Measurements from ENCODE around the gene HYAL2.
"Not testable (repeated sequence)": the region's sequence is repeated elsewhere in the genome, so short reads cannot be mapped to it uniquely, and the experiment has no call there.

Gene HYAL2

DNA sequence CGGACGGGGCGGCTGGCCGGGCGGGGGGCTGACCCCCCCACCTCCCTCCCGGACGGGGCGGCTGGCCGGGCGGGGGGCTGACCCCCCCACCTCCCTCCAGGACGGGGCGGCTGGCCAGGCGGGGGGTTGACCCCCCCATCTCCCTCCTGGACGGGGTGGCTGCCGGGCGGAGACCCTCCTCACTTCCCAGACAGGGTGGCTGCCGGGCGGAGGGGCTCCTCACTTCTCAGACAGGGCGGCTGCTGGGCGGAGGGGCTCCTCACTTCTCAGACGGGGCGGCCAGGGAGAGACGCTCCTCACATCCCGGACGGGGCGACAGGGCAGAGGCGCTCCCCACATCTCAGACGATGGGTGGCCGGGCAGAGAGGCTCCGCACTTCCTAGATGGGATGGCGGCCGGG, 10.5 kb downstream of the HYAL2 start:
- DNase-seq (ENCODE audit: low spot score): not testable (repeated sequence)

DNA sequence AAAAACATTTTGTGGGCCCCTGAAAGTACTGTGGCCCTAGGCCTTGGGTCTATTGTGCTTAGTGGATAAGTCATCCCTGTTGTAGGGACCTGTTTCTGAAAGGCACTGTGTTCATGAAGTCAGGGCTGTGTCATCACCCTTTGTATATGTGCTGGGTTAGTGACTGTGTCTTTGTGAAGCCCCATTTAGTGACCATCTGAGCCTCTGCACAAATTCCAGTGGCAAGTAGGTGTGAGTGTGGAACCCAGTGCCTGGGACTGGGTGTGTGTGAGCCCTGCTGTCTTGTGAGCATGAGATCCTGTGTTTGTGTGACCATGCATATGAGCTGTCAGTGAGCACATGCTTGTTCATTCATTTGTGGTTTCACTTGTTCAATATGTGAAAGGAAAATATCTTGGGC, 17.9 kb downstream of the HYAL2 start:
- DNase-seq (ENCODE audit: low spot score): no peak

GRCh38 chr3:50303013-50303815, 19.3 kb downstream of the HYAL2 start, which contains the start of gene HYAL1:
TSS of gene HYAL1 (minus strand) at chr3:50303574. CDS start at chr3:50302956, 618 bp downstream.
- no peak for DNase-seq (ENCODE audit: low spot score)

DNA sequence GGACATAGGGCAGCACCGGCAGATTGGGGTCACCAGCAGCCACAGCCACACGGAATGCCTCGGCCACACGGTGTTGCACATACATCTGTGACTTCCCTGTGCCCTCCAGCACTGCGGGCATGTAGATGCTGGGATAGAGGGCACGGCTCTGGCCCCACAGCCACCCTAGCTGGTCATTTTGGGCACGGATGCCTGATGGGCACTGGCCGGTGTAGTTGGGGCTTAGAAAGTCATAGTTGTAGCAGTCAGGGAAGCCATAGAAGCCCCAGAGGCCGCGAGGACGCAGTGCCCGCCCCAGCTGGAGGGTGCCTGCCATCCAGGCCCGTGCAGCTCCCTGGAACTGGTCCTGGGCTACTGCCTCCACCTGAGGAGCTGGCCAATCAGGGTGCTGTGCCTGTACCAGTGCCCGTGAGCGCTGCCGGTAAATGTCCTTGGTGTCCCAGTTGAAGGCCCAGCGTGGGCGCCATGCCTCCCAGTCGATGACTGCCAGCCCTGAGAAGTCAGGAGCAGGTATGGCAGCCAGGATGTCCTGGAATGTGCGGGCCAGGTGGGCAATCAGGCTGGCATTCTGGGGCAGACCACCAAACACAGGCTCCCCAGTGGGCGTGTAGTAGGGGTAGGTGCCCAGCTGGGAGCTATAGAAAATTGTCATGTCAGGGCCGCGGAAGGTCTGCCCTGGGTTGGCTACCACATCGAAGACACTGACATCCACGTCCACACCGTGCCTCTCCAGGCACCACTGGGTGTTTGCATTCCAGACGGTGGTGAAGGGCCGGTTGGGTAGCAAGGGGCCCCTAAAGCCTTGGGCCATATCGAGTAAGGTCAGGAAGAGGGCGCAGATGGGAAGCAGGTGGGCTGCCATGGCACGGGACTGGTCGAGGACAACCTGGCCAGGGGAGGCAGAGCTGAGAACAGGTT, 20.2 kb downstream of the HYAL2 start:
- no peak for DNase-seq (ENCODE audit: low spot score)

DNA sequence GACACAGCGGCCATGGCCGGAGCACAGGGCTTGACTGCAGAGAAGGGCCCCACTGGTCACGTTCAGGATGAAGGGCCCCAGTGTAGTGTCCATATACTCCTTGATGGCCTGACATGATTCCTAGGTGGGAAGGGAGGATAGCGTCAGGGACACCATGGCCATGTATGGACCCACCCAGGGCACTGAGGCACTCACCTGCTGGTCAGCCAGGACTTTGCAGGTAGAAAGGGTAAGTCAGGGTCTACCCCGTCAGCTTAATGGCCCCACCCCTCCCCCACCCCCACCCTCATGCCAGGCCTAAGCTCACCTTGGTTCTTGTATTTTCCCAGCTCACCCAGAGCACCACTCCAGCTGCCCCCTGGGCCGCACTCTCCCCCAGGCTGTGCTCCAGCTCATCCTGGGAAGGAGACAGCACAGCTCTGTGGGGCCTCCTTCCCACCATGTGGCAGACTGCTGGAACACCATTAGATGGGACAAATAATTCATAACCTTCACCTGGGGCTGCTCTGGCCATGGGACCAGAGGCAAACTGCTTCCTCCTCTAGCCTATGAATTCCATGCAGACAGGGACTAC, 21.8 kb downstream of the HYAL2 start:
- DNase-seq (ENCODE audit: low spot score): no peak

GRCh38 chr3:50299929-50300680, 22.4 kb downstream of the HYAL2 start:
- no peak for DNase-seq (ENCODE audit: low spot score)

DNA sequence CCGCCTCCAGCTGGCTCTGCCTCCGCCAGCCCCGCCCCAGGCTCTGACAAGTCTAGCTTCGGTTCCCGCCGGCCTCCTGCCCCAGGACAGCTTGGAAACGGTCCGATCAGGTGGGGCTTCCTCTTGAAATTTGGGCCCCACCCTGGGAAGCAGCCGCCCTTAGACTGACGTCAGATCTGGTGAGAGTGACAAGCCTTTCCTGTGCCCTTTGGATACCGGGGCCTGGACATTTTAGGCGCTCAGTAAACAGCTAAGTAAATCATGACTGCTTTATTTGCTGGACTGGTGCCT, 23.0 kb downstream of the HYAL2 start:
- DNase-seq (ENCODE audit: low spot score): no peak

GRCh38 chr3:50298836-50299637, 23.5 kb downstream of the HYAL2 start, which contains the start of the genes HYAL3 and NAA80:
TSS of gene HYAL3 (minus strand) at chr3:50299405. CDS start at chr3:50295602, 3,803 bp downstream.
TSS of gene NAA80 (minus strand) at chr3:50299405. CDS start at chr3:50297463, 1,942 bp downstream.
- DNase-seq (ENCODE audit: low spot score): peak; percentile 98

GRCh38 chr3:50297896-50298725, 24.4 kb downstream of the HYAL2 start:
- DNase-seq (ENCODE audit: low spot score): no peak

DNA sequence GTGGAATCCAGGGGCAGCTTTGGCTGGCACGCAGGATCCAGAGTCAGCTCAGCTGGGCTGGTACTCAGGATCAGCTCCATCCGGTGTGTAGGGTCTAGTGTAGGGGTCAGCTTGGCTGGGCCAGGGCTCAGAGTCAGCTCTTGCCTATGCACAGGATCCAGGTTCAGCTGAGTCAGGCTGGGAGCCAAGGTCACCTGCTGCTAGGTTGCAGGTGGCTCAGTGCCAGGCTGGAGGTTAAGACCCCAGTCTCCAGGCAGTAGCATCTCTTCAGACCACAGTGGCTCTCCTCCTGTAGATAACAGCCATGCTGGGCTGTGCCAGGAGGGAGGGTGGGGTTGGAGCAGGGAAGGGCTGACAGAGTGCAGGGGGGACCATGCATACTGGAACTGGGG, 25.2 kb downstream of the HYAL2 start:
- DNase-seq (ENCODE audit: low spot score): no peak

DNA sequence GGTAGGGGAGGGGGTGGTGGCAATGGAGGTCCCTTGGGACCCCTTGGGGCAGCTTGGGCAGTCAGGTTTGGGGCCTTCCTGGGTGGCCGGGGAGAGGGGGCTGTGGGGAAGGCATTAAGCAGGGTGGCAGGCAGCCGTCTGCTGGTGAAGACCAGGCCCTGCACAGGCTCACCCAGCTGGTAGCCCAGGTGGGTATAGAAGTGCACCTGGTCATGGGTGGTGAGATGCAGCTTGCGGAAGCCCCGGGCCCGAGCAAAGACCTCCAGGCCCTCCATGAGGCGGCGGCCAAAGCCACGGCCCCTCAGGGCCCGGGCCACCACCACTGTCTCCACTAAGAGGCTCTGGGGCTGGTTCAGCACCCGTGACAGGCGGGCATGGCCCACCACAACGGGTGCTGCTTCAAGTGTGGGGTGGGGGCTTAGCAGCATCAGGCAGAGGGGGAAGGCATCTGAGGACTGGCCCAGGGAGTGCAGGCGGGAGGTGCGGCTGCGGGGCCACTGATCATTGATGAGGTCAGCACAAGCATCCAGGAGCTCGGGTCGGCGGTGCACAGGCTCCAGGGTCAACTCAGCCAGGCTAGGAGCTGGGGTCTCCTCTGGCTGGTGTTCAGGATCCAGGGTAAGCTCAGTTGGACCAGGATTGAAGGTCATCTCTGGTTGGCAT, 25.7 kb downstream of the HYAL2 start:
- DNase-seq (ENCODE audit: low spot score): no peak

DNA sequence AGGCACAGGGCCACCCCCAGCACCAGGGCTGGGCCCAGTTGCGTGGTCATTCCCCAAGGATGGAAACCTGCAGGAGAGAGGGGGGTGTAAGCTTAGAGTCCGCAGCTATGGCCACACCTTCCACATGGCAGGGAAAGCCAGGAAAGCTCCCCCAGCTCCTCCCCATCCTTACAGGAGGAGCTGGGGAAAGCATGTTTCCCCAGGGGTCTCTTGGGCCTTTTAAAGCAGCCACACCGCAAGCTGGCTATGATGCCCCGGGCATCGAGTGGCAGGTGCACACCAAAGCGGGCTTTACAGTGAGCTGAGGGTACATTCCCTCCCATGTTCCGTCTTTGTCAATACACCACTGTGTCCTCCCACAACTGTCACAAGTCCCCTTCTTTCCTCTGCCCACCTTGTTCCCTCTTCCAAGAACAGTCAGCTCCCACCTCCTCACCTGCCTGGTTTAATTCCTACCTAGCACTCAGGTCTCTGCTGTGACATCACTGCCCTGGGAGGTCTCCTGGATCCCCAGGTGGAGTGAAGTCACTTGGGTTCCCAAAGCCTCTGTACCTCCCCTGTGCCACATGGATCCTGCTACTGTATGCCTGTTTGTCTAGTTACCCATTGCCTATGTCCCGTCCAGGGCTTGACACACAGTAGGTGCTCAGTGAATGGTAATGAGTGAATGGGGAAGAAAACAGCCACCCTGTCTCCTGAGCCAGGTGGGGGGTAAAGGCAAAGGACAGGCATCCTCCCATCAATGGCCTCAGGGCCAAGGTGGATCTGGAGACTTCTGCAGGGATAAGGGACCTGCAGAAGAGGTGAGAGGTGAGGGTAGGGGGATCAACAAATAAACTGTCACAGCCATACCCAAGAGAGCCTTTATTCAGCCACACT, 26.8 kb downstream of the HYAL2 start:
- DNase-seq (ENCODE audit: low spot score): no peak

DNA sequence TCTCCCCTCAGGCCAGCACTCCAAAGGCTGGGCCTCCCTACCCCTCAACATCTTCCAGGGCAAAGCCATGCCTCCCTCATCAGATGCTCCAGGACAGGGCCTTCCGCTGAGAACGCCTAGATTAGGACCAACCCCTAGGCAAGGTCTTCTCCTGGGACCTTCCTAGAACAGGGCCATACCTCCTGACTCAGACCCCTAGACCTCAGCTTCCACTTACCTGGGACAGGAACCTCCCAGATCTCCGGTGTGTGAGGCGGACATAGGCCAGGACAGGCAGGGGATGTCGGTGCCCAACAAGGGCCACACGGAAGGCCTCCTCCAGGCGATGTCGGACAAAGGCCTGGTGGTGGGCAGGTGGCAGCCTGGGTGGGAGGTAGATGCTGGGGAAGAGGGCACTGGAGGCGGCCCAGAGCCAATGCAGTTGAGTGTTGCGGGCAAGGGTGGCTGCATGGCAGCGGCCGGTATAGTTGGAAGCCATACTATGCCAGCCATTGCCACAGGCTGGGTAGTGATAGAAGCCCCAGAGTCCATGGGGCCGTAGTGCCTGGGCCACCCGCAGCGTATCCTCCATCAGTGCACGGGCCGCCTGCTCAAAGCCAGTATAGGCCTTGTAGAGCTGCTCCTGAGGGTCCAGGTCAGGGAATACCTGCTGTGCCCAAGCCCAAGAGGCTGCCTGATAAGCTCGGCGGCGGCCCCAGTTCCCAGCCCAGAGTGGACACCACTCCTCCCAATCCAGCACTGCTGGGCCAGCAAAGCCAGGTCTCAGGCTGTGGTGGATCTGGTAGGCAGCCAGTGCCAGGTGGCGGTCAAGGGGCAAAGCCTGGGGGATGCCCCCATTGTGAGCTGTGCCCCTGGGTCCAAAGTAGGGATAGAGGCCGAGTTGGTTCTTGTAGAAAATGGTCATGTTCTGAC, 27.8 kb downstream of the HYAL2 start:
- DNase-seq (ENCODE audit: low spot score): no peak

- DNase-seq (ENCODE audit: low spot score): no peak
Measured at GRCh38 chr3:50294089-50294488, 28.5 kb downstream of the HYAL2 start.

DNA sequence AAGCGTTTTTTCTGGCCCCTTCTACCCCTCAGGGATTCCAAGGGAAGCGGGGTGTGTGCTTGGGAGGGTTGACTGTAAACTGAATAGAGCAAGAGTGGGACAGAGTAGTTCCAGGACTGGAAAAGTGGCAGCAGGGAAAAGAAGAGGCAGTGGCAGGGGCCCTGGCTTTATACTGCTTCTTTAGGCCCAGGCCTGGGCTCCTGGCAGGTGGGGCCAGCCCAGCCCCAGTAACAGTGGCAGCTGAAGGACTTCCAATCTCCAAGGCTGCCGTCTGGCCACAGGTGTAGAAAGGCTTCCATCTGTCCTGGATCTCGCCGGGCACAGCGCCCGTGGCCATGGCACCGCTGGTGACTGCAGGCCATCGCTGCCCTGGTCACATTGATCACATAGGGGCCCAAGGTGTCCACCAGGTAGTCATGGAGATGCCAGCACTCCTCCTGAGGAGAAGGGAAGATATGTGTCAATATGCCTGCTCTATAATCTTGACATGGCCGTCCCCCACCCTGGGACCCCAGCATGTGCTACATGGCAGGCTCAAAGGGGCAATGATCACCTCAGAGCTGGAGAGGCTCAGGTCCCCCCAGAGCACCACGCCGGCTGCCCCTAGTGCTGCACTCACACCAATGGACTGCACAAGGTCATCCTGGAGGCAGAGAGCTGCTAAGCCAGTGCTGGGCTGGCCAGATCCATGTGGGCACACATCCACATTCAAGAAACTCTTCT, 29.3 kb downstream of the HYAL2 start:
- DNase-seq (ENCODE audit: low spot score): no peak

DNA sequence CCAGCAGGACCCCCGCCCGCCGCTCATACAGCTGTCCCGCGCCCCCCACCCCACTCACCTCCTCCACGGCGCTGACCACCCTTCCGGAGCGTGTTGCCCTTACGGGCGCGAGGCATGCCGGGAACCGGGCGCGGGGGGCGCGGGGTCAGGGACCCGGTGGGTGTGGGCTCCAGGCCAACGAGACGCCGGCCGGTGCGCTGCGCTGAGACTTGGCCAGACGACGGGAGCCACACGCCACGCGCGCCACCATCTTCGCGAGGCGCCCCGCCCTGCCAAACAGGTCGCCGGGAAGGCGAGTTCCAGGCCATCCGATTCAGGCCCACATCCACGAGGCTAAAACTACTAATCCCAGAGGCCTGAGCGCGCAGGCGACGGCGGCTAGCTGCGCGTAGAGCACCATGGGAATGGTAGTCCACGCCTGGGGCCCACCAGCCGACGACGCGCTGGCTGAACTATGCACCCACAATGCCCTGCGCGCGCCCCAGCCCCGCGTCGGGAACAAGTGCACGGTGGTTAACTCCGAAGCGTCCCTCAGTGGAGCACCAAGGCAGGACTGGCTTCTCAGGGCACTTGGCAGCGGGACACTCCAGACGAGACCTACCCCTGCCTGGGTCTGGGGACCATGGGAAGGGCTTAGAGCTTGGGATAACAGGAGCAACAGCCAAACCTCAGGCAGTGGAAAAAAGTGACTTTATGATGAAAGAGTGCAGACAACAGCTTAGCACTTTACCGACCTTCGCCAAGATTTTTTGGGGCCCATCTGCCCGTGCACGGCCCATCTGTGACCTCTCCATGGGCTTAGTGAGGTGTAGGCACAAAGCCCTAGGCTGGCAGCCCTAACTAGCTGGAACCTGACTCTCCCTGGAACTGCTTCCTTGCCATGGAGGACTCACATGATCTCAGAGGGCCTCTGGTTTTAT, 30.1 kb downstream of the HYAL2 start, which contains the start of gene IFRD2:
Gene IFRD2, minus strand, starts transcription at position 271 of the 920 bp plus-strand sequence. Its CDS starts 155 bp downstream, at position 116.
- peak; percentile 96 for DNase-seq (ENCODE audit: low spot score)

Data from D341Med (cell line).